Neural cell (in vitro differentiated cells): ENCODE results near the gene CAMK1D. TPM values are rescaled to one million over a fixed set of nuclear protein-coding genes. Genes with fewer than 3 reads are reported as not detected.

ENCODE experiments used
- H2AFZ ChIP-seq: fragments of 200-600, 300-800 bp; sonication (generic), shearing (Covaris generic); 2 replicates; pipeline ENCODE4 v1.6.0; 2014; ENCODE audit warnings: low read depth, mild to moderate bottlenecking, antibody characterized with exemption, low read length, moderate library complexity
- H3F3A ChIP-seq: fragments of 200-600 bp; shearing (Covaris generic); 2 replicates; pipeline ENCODE4 v1.6.1; 2016; ENCODE audit warnings: mild to moderate bottlenecking, moderate library complexity, mixed read lengths, antibody characterized with exemption, low read length; ENCODE audit not compliant: insufficient read depth, poor library complexity, severe bottlenecking
- H3K27ac ChIP-seq: fragments of 200-600, 300-800 bp; sonication (generic), shearing (Covaris generic); 2 replicates; pipeline ENCODE4 v1.5.1; 2014; ENCODE audit warnings: mild to moderate bottlenecking, low read length, moderate library complexity
- H3K27me3 ChIP-seq: fragments of 300-800, 200-600 bp; sonication (generic), shearing (Covaris generic); 2 replicates; pipeline ENCODE4 v1.6.0; 2014; ENCODE audit warnings: mild to moderate bottlenecking, low read depth, low read length, moderate library complexity; ENCODE audit not compliant: insufficient read depth
- H3K36me3 ChIP-seq: fragments of 300-800, 200-600 bp; sonication (generic), shearing (Covaris generic); 2 replicates; pipeline ENCODE4 v1.5.1; 2014; ENCODE audit warnings: mild to moderate bottlenecking, antibody characterized with exemption, low read length, moderate library complexity; ENCODE audit not compliant: insufficient read depth
- H3K4me2 ChIP-seq: fragments of 300-800, 200-600 bp; sonication (generic), shearing (Covaris generic); 2 replicates; pipeline ENCODE4 v1.6.0; 2014; ENCODE audit warnings: mild to moderate bottlenecking, low read length
- H3K4me3 ChIP-seq: fragments of 300-800, 200-600 bp; sonication (generic), shearing (Covaris generic); 2 replicates; pipeline ENCODE4 v1.5.1; 2014; ENCODE audit warnings: mild to moderate bottlenecking, low read length, moderate library complexity
- H3K79me2 ChIP-seq: fragments of 200-600 bp; shearing (Covaris generic); replicated peaks from 2 replicates; pipeline ENCODE4 v1.6.0; 2014; ENCODE audit warnings: mild to moderate bottlenecking, low read length, moderate library complexity; ENCODE audit not compliant: insufficient read depth
- H3K9ac ChIP-seq: fragments of 300-800, 200-600 bp; sonication (generic), shearing (Covaris generic); 2 replicates; pipeline ENCODE4 v1.6.1; 2016; ENCODE audit warnings: mild to moderate bottlenecking, low read length, mixed read lengths
- H3K9me2 ChIP-seq: fragments of 200-600 bp; shearing (Covaris generic); 2 replicates; pipeline ENCODE4 v1.6.1; 2016; ENCODE audit warnings: mild to moderate bottlenecking, low read length, mixed read lengths; ENCODE audit not compliant: insufficient read depth
- H3K9me3 ChIP-seq: fragments of 200-600, 300-800 bp; sonication (generic), shearing (Covaris generic); 2 replicates; pipeline ENCODE4 v1.6.1; 2016; ENCODE audit warnings: mild to moderate bottlenecking, mixed run types, low read length, moderate library complexity, mixed read lengths
- H4K20me1 ChIP-seq: fragments of 200-600 bp; shearing (Covaris generic); 2 replicates; pipeline ENCODE4 v1.6.1; 2016; ENCODE audit warnings: mild to moderate bottlenecking, mixed run types; ENCODE audit not compliant: insufficient read depth
- EP300 ChIP-seq: fragments of 450-650 bp; conservative IDR thresholded peaks from 2 replicates; pipeline ENCODE4 v1.6.1; 2014; ENCODE audit warnings: antibody characterized with exemption, mild to moderate bottlenecking, moderate library complexity; ENCODE audit not compliant: poor library complexity, severe bottlenecking
- EZH2 ChIP-seq: fragments of 200-600, 300-800 bp; shearing (Covaris generic), sonication (generic); IDR thresholded peaks from 2 replicates; pipeline ENCODE4 v1.6.1; 2014; ENCODE audit warnings: antibody characterized with exemption, low read length, borderline replicate concordance, mild to moderate bottlenecking; ENCODE audit not compliant: insufficient read depth, poor library complexity, severe bottlenecking
- MXI1 ChIP-seq: fragments of 450-650 bp; conservative IDR thresholded peaks from 2 replicates; pipeline ENCODE4 v1.6.1; 2014; ENCODE audit warnings: antibody characterized with exemption, mild to moderate bottlenecking; ENCODE audit not compliant: poor library complexity, severe bottlenecking
- POLR2AphosphoS5 ChIP-seq: IDR thresholded peaks from 2 replicates; pipeline ENCODE4 v1.6.1; 2012
- RAD21 ChIP-seq: fragments of 450-650 bp; conservative IDR thresholded peaks from 2 replicates; pipeline ENCODE4 v1.6.1; 2014; ENCODE audit warnings: antibody characterized with exemption, mild to moderate bottlenecking, moderate library complexity
- SMC3 ChIP-seq: fragments of 450-650 bp; conservative IDR thresholded peaks from 2 replicates; pipeline ENCODE4 v1.6.1; 2014; ENCODE audit warnings: antibody characterized with exemption, mild to moderate bottlenecking, moderate library complexity; ENCODE audit not compliant: poor library complexity
- TAF1 ChIP-seq: IDR thresholded peaks from 2 replicates; pipeline ENCODE4 v1.6.1; 2012; ENCODE audit warnings: low read depth
- polyA plus RNA-seq: library from polyadenylated mRNA; depleted of rRNA; stranded (reverse); fragments of >200 nt; gene quantifications from 2 replicates; pipeline ENCODE4 v1.2.3, GENCODE V29; 2014
- TF ChIP-seq, protein P1 (sequence below): IDR thresholded peaks from 2 replicates; pipeline ENCODE4 v1.6.1; 2012; ENCODE audit warnings: borderline replicate concordance
- TF ChIP-seq, protein P2 (sequence below): fragments of 450-650 bp; IDR thresholded peaks from 2 replicates; pipeline ENCODE4 v1.5.1; 2014; ENCODE audit warnings: antibody characterized with exemption, mild to moderate bottlenecking, moderate library complexity; ENCODE audit not compliant: poor library complexity, severe bottlenecking

The CAMK1D gene
- polyA plus RNA-seq, 1 donor from 2014 or later, result 13.8 TPM

DNA sequence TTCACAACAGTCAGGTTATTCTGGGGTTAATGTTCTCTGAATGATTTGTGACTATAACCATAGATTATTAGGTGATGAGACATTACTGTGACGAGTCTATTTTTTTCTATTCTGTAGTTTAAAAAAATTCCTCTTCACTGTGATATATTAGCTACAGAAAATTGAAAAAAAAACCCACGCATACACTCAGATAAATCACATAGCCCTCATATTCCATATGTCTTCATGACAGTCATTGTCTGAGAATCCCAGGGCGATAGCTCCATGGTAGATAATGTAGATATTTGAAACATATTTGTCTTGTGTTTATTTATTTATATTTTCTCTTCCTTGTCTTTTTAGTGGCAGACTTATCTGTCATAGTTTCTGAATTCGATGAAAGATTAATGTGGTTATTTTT, 110.0 kb downstream of the CAMK1D start:
- no peaks in the 10 kb centered on the region for H4K20me1 ChIP-seq
- H3K27me3 ChIP-seq, result no peaks in the 10 kb centered on the region
- no peak overlapping the region for H3K9ac ChIP-seq
- no peaks in the 10 kb centered on the region for H3K9me2 ChIP-seq
- no peaks in the 10 kb centered on the region for H3K9me3 ChIP-seq
- H3F3A ChIP-seq, result no peaks in the 10 kb centered on the region
- no peak overlapping the region for H3K4me3 ChIP-seq
- H3K4me2 ChIP-seq, result no peak overlapping the region
- no peaks in the 10 kb centered on the region for H3K79me2 ChIP-seq
- TF ChIP-seq TAF1, result no peak
- TF ChIP-seq POLR2AphosphoS5, result no peak
- no peak for TF ChIP-seq EZH2
- no peak for TF ChIP-seq EP300
- TF ChIP-seq RAD21, result no peak
- TF ChIP-seq MXI1, result no peak
- TF ChIP-seq, protein P1, sequence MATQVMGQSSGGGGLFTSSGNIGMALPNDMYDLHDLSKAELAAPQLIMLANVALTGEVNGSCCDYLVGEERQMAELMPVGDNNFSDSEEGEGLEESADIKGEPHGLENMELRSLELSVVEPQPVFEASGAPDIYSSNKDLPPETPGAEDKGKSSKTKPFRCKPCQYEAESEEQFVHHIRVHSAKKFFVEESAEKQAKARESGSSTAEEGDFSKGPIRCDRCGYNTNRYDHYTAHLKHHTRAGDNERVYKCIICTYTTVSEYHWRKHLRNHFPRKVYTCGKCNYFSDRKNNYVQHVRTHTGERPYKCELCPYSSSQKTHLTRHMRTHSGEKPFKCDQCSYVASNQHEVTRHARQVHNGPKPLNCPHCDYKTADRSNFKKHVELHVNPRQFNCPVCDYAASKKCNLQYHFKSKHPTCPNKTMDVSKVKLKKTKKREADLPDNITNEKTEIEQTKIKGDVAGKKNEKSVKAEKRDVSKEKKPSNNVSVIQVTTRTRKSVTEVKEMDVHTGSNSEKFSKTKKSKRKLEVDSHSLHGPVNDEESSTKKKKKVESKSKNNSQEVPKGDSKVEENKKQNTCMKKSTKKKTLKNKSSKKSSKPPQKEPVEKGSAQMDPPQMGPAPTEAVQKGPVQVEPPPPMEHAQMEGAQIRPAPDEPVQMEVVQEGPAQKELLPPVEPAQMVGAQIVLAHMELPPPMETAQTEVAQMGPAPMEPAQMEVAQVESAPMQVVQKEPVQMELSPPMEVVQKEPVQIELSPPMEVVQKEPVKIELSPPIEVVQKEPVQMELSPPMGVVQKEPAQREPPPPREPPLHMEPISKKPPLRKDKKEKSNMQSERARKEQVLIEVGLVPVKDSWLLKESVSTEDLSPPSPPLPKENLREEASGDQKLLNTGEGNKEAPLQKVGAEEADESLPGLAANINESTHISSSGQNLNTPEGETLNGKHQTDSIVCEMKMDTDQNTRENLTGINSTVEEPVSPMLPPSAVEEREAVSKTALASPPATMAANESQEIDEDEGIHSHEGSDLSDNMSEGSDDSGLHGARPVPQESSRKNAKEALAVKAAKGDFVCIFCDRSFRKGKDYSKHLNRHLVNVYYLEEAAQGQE, result no peak
- TF ChIP-seq SMC3, result no peak
- TF ChIP-seq, protein P2, sequence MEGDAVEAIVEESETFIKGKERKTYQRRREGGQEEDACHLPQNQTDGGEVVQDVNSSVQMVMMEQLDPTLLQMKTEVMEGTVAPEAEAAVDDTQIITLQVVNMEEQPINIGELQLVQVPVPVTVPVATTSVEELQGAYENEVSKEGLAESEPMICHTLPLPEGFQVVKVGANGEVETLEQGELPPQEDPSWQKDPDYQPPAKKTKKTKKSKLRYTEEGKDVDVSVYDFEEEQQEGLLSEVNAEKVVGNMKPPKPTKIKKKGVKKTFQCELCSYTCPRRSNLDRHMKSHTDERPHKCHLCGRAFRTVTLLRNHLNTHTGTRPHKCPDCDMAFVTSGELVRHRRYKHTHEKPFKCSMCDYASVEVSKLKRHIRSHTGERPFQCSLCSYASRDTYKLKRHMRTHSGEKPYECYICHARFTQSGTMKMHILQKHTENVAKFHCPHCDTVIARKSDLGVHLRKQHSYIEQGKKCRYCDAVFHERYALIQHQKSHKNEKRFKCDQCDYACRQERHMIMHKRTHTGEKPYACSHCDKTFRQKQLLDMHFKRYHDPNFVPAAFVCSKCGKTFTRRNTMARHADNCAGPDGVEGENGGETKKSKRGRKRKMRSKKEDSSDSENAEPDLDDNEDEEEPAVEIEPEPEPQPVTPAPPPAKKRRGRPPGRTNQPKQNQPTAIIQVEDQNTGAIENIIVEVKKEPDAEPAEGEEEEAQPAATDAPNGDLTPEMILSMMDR, result no peak
- H3K27ac ChIP-seq, result no peak overlapping the region
- no peak overlapping the region for H2AFZ ChIP-seq
- no peaks in the 10 kb centered on the region for H3K36me3 ChIP-seq

DNA sequence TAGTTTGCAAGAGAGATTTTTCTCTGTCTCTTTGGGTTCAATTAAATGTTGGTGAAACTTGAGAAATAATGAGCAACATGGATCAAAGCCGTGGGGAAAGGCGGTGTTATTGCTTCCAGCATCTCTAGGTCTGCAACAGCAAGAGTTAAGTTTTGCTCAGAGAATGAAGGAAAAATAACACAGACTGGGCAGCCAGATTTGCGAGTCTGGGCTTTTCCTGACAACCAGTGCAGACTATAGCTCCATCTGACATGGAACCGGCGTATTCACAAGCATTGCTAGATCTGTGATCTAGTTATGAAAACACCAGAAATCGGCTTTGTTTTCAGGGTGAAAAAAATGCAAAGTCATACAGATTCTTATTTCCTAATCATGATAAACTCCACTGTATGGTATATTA, 110.4 kb downstream of the CAMK1D start:
- Histone ChIP-seq H3K27me3 (no peaks in the 10 kb centered on the region), H3K79me2 (no peaks in the 10 kb centered on the region), H3K27ac (peak overlapping the region; percentile 17), H3K4me2 (no peak overlapping the region), H3K9ac (no peak overlapping the region), H3K9me3 (no peaks in the 10 kb centered on the region), H3F3A (no peaks in the 10 kb centered on the region), H3K36me3 (no peaks in the 10 kb centered on the region), H2AFZ (no peak overlapping the region), H3K4me3 (no peak overlapping the region), H4K20me1 (no peaks in the 10 kb centered on the region), H3K9me2 (no peaks in the 10 kb centered on the region)
- TF ChIP-seq SMC3 (no peak), RAD21 (no peak), MXI1 (no peak), TAF1 (no peak), POLR2AphosphoS5 (no peak), EZH2 (no peak), EP300 (no peak)
- TF ChIP-seq, protein P2, result no peak
- TF ChIP-seq, protein P1, result no peak
